Sigmoid colon (tissue), 7 donors: ENCODE data around the gene PM20D1. TPM values are rescaled to one million over a fixed set of nuclear protein-coding genes. Genes with fewer than 3 reads are reported as not detected.

Experiments used
- DNase-seq: peaks from one replicate; pipeline ENCODE4 v3.0.0-alpha.2; 2019
- H3K27ac ChIP-seq, 4 donors: fragments of 200-600 bp; sonication (generic); one replicate each; pipeline ENCODE4 v1.5.1; 2016 to 2019; ENCODE audit warnings: mild to moderate bottlenecking in 1 of 4
- H3K27me3 ChIP-seq, 3 donors: fragments of 200-600 bp; sonication (generic); one replicate each; pipeline ENCODE4 v1.5.1; 2019; ENCODE audit warnings: mild to moderate bottlenecking in 1 of 3
- H3K36me3 ChIP-seq, 4 donors: fragments of 200-600 bp; sonication (generic); one replicate each; pipeline ENCODE4 v1.5.1; 2016 to 2019
- H3K4me1 ChIP-seq, 4 donors: fragments of 200-600 bp; sonication (generic); one replicate each; pipeline ENCODE4 v1.5.1; 2017 to 2019
- H3K4me3 ChIP-seq, 4 donors: fragments of 200-600 bp; sonication (generic); one replicate each; pipeline ENCODE4 v1.5.1; 2017 to 2019; ENCODE audit warnings: mild to moderate bottlenecking in 2 of 4, moderate library complexity in 1 of 4
- H3K9me3 ChIP-seq, 4 donors: fragments of 200-600 bp in 3 of 4; sonication (generic) in 3 of 4; one replicate each; pipeline versions ENCODE4 v1.5.1 to v1.6.1; 2013 to 2019
- CTCF ChIP-seq, 4 experiments: fragments of 450-650 bp in 3 of 4; fragments of 200-600 bp in 1 of 4; IDR thresholded peaks; one replicate each; pipeline ENCODE4 v1.5.1; 2016 to 2019; ENCODE audit warnings: antibody characterized with exemption in 4 of 4, mild to moderate bottlenecking in 3 of 4, moderate library complexity in 2 of 4
- EP300 ChIP-seq, 4 donors: sonication (generic); formaldehyde crosslinking; IDR thresholded peaks; one replicate each; pipeline ENCODE4 v1.6.1; 2017; ENCODE audit warnings: antibody characterized with exemption in 4 of 4
- POLR2A ChIP-seq, 2 donors: fragments of 450-650 bp; IDR thresholded peaks; one replicate each; pipeline ENCODE4 v1.6.1; 2016; ENCODE audit warnings: antibody characterized with exemption in 2 of 2, mild to moderate bottlenecking in 2 of 2, moderate library complexity in 2 of 2
- POLR2AphosphoS5 ChIP-seq, 4 donors: sonication (generic); formaldehyde crosslinking; IDR thresholded peaks; one replicate each; pipeline ENCODE4 v1.6.1; 2017; ENCODE audit warnings: antibody characterized with exemption in 4 of 4
- WGBS, 2 donors: extraction: QIAGEN DNeasy Blood & Tissue Kit; methylation state at CpG; one replicate each; pipeline ENCODE4 v1.1.7; 2013; 5-methylcytosine and 5-hydroxymethylcytosine counted together
- intact Hi-C: fragments of 100-400 bp; cut with DNase I; formaldehyde crosslinking; loops from one replicate; pipeline ENCODE4 v1.15.1; 2023
- polyA plus RNA-seq, 3 donors: library from polyadenylated mRNA; stranded (reverse); fragments of 200-250 nt; gene quantifications; one replicate each; pipeline ENCODE4 v1.2.3, GENCODE V29; 2013
- total RNA-seq, 4 donors: library from RNA; depleted of rRNA; stranded (reverse); fragments of >200 nt; gene quantifications; one replicate each; pipeline ENCODE4 v1.1.0, GENCODE V29; 2016
- donor health status: healthy with polysubstance abuse.
- donor health status: Bipolar disorder and iron deficiency.
- donor health status: healthy.

PM20D1 gene
- total and polyA plus RNA-seq, 7 donors, result 0.19 to 0.36 TPM; not detected in 5

DNA sequence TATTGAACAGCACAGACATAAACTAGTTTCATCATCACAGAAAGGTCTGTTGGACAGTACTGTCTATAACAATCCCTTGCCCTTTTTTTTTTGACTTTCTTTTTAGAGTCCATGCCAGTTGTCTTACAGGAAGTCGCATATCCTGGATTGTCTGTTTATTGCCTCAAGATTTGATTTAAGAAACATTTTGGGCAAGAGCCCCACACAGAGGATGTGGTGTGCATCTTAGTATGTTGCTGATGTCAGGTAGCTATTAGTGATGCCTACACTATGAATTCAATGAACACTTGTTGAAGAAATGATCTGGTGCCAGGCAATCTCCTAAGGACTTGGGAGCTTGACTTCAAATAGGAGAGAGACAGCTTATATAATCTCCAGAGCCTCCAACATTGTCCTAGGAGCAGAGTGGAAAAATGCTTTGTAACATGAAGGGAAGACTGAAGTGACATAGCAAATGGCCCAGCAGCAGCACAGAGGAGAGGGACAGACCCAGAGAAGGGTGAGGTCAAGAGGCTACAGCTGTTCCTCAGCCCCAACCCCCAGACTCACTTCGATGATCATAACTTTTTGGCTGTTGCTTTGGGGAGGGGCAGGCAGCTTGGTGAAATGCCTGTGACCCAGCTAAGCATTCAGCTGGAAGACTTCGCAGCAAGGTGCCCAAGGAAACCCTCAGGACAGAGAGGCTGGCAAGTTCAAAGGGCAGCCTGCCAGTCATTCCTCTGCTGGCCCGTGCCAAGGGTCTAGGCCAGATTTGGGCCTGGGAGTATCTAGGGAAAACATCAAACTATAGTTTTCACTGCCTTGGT lies 67.1 kb downstream of the PM20D1 start:
- no peaks in the 10 kb centered on the region for H3K27me3 ChIP-seq
- no peak overlapping the region for H3K4me3 ChIP-seq
- no peak for DNase-seq
- H3K36me3 ChIP-seq, result no peaks in the 10 kb centered on the region
- intact Hi-C loops, result no loop called here
- TF ChIP-seq EP300 (IDR thresholded peaks at IDR 0.05), result no peak
- TF ChIP-seq POLR2A (IDR thresholded peaks at IDR 0.05), result no peak
- TF ChIP-seq POLR2AphosphoS5 (IDR thresholded peaks at IDR 0.05), result no peak
- TF ChIP-seq CTCF (IDR thresholded peaks at IDR 0.05), result no peak
- WGBS, 2 donors, result 71 to 74% methylated on average over 4 of the region's 4 CpGs
- peaks cover 0 to 11% (median 2%) of the 10 kb centered on the region in 4 donors for H3K4me1 ChIP-seq
- H3K9me3 ChIP-seq, result no peaks in the 10 kb centered on the region
- H3K27ac ChIP-seq, result peak overlapping the region; percentile 40 to 81 (median 62)

- Histone ChIP-seq H3K4me1 (peaks cover 0 to 18% (median 2%) of the 10 kb centered on the region in 4 donors), H3K4me3 (no peak overlapping the region), H3K36me3 (no peaks in the 10 kb centered on the region), H3K27me3 (no peaks in the 10 kb centered on the region), H3K27ac (no peak overlapping the region), H3K9me3 (no peaks in the 10 kb centered on the region)
- TF ChIP-seq EP300 (IDR thresholded peaks at IDR 0.05) (no peak), POLR2A (IDR thresholded peaks at IDR 0.05) (no peak), POLR2AphosphoS5 (IDR thresholded peaks at IDR 0.05) (no peak), CTCF (IDR thresholded peaks at IDR 0.05) (no peak)
- WGBS, 2 donors, result 71 to 83% methylated on average over 5 of the region's 5 CpGs
- no peak for DNase-seq
- intact Hi-C loops, result no loop called here
Observed at GRCh38 chr1:205780335-205780734, 69.6 kb downstream of the PM20D1 start.

Other genes with a start within 250 kb of the PM20D1 start
- 10 to 100 TPM; 18.6 to 21.0 (median 20.1) TPM for gene ELK4, start 218.1 kb downstream of the PM20D1 start, total RNA-seq
- 10 to 100 TPM in 1 of 3 donors, 1 to 10 TPM in 2; 2.4 to 10.3 (median 3.9) TPM for gene ELK4, start 218.1 kb downstream of the PM20D1 start, polyA plus RNA-seq
- gene SLC45A3, start 169.6 kb downstream of the PM20D1 start, total RNA-seq, result 1 to 10 TPM in 1 of 4 donors, under 1 TPM in 3; 0.68 to 2.2 (median 0.77) TPM
- gene SLC45A3, start 169.6 kb downstream of the PM20D1 start, polyA plus RNA-seq, result 10 to 100 TPM in 1 of 3 donors, 1 to 10 TPM in 2; 2.5 to 15.2 (median 3.6) TPM
- gene NUCKS1, start 100.0 kb downstream of the PM20D1 start, total RNA-seq, result 100 to 1,000 TPM in 2 of 4 donors, 10 to 100 TPM in 2; 88.9 to 112 (median 98.5) TPM
- gene NUCKS1, start 100.0 kb downstream of the PM20D1 start, polyA plus RNA-seq, result 10 to 100 TPM; 22.2 to 39.4 (median 27.0) TPM
- 10 to 100 TPM; 19.8 to 28.5 (median 23.2) TPM for gene RAB29, start 74.7 kb downstream of the PM20D1 start, total RNA-seq
- gene RAB29, start 74.7 kb downstream of the PM20D1 start, polyA plus RNA-seq, result 10 to 100 TPM in 1 of 3 donors, 1 to 10 TPM in 2; 6.9 to 18.1 (median 8.4) TPM
- 10 to 100 TPM; 11.4 to 46.3 (median 14.8) TPM for gene SLC41A1, start 36.9 kb downstream of the PM20D1 start, total RNA-seq
- 1 to 10 TPM; 1.8 to 7.9 (median 2.3) TPM for gene SLC41A1, start 36.9 kb downstream of the PM20D1 start, polyA plus RNA-seq
- not detected for gene SLC26A9, start 93.3 kb upstream of the PM20D1 start, total RNA-seq
- under 1 TPM in 1 of 3 donors, not detected in 2; 0.60 TPM for gene SLC26A9, start 93.3 kb upstream of the PM20D1 start, polyA plus RNA-seq
- gene RAB7B, start 153.3 kb upstream of the PM20D1 start, total RNA-seq, result 1 to 10 TPM in 3 of 4 donors, under 1 TPM in 1; 0.27 to 5.3 (median 2.0) TPM
- 1 to 10 TPM in 2 of 3 donors, under 1 TPM in 1; 0.69 to 2.1 (median 1.2) TPM for gene RAB7B, start 153.3 kb upstream of the PM20D1 start, polyA plus RNA-seq
- gene CTSE, start 173.8 kb upstream of the PM20D1 start, total RNA-seq, result not detected
- gene CTSE, start 173.8 kb upstream of the PM20D1 start, polyA plus RNA-seq, result 1 to 10 TPM; 4.4 to 9.0 (median 8.6) TPM
- gene RHEX, start 203.0 kb upstream of the PM20D1 start, total RNA-seq, result 1 to 10 TPM in 1 of 4 donors, not detected in 3; 3.6 TPM
- gene RHEX, start 203.0 kb upstream of the PM20D1 start, polyA plus RNA-seq, result 1 to 10 TPM in 1 of 3 donors, under 1 TPM in 1, not detected in 1; 0.54 to 2.4 TPM